Measurements from ENCODE around the gene SBF2.

DNA sequence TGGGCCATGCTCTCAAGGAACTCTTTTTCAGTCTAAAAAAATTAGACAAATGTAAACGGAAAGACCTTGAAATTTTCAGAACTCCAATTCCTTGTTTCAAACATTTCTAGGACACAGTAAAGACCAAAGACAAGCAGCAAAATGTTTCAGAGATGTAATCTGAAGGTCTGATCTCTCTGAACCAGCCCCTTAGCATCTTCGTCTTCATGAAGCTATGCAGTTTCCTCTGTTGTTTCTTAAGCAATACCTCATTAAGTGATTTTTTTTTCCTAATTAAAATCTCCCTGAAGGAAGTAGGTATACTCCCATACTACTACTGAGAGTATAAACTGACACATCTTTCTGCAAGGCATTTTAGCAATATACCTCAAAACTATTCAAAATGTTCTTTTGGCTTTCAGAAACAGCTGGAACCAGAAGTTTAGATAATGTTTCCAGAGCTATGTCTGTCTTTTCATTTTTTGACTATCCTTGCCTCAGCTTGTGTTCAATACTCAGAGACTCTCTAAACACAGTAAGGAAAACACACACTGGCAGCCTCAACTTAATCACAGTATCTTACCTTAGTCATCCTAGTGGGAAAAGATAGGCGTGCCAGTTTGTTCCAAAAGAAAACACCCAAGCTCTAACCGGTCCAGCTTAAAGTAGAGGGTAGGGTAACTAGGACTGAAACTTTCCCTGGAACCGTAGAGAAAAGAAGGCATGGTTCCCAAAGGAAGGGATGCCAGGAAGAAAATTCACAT, 25.1 kb downstream of the SBF2 start:
- TF ChIP-seq CTCF (IDR thresholded peaks at IDR 0.05; ENCODE audit: low read depth, low read length) (no peak), EZH2phosphoT487 (IDR thresholded peaks at IDR 0.05; ENCODE audit: low read depth) (no peak)
